ENCODE results near the gene TRIM2. TPM values are rescaled to one million over a fixed set of nuclear protein-coding genes. Genes with fewer than 3 reads are reported as not detected.

TRIM2 gene
- total and polyA plus RNA-seq, 4 donors = 3.4 to 15.5 (median 8.9) TPM

DNA sequence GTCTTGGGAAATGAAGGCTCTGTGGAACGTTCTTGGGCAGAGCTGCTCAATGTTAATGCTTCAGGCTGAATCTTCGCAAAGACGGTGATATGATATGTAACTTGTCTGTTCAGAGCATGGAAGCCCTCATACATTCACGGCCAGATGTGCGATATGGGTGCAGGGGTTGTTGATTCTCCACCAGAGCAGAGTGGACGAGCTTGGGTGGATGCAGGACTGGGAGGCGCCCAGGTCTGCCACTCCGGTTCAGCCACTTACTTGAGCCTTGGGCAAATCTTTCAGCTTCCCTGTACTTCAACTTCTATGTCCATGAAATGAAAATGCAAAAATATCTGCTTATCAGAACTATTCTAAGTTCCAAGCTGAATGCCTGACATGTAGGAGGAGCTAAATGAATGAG lies 92.9 kb downstream of the TRIM2 start:
- H3K9me3 ChIP-seq (ENCODE audit: control insufficient read depth in 4 of 4, low read length in 3 of 4) = peaks cover 0 to 4% (median 3%) of the 10 kb centered on the region in 4 donors
- 95% methylated on average over 8 of the region's 8 CpGs for WGBS
- no peaks in the 10 kb centered on the region for H3K4me1 ChIP-seq (ENCODE audit: control insufficient read depth in 4 of 4, insufficient read depth in 4 of 4, low read length in 3 of 4)
- H3K27ac ChIP-seq (ENCODE audit: low read depth in 1 of 2, low read length in 2 of 2) = no peak overlapping the region
- peaks cover 1 to 23% (median 18%) of the 10 kb centered on the region in 4 donors for H3K36me3 ChIP-seq (ENCODE audit: control insufficient read depth in 4 of 4, insufficient read depth in 3 of 4, low read depth in 1 of 4, low read length in 3 of 4)
- H3K27me3 ChIP-seq (ENCODE audit: control insufficient read depth in 4 of 4, insufficient read depth in 4 of 4, low read length in 3 of 4) = no peaks in the 10 kb centered on the region
- TF ChIP-seq HNF4A (conservative IDR thresholded peaks at IDR 0.05) = no peak
- no peak for TF ChIP-seq FOXA2 (IDR thresholded peaks at IDR 0.05)
- no peak for TF ChIP-seq TAF1 (conservative IDR thresholded peaks at IDR 0.05)
- TF ChIP-seq, protein P1, sequence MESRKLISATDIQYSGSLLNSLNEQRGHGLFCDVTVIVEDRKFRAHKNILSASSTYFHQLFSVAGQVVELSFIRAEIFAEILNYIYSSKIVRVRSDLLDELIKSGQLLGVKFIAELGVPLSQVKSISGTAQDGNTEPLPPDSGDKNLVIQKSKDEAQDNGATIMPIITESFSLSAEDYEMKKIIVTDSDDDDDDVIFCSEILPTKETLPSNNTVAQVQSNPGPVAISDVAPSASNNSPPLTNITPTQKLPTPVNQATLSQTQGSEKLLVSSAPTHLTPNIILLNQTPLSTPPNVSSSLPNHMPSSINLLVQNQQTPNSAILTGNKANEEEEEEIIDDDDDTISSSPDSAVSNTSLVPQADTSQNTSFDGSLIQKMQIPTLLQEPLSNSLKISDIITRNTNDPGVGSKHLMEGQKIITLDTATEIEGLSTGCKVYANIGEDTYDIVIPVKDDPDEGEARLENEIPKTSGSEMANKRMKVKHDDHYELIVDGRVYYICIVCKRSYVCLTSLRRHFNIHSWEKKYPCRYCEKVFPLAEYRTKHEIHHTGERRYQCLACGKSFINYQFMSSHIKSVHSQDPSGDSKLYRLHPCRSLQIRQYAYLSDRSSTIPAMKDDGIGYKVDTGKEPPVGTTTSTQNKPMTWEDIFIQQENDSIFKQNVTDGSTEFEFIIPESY (IDR thresholded peaks at IDR 0.05) = no peak
- no peak for TF ChIP-seq RAD21 (IDR thresholded peaks at IDR 0.05)
- TF ChIP-seq JUND (IDR thresholded peaks at IDR 0.05) = no peak
- no peak for TF ChIP-seq CTCF (IDR thresholded peaks at IDR 0.05; ENCODE audit: low read depth, low read length, missing input control)
- no peak for TF ChIP-seq GABPA (IDR thresholded peaks at IDR 0.05 in 1 of 2, conservative IDR thresholded peaks at IDR 0.05 in 1 of 2)
- no peak for TF ChIP-seq HNF4G (IDR thresholded peaks at IDR 0.05)
- no peak for TF ChIP-seq EGR1 (IDR thresholded peaks at IDR 0.05; ENCODE audit: low read depth in 2 of 2)
- no peak for TF ChIP-seq FOXA1 (IDR thresholded peaks at IDR 0.05)
- TF ChIP-seq SP1 (IDR thresholded peaks at IDR 0.05) = no peak
- TF ChIP-seq MAX (IDR thresholded peaks at IDR 0.05) = no peak
- TF ChIP-seq, protein P2, sequence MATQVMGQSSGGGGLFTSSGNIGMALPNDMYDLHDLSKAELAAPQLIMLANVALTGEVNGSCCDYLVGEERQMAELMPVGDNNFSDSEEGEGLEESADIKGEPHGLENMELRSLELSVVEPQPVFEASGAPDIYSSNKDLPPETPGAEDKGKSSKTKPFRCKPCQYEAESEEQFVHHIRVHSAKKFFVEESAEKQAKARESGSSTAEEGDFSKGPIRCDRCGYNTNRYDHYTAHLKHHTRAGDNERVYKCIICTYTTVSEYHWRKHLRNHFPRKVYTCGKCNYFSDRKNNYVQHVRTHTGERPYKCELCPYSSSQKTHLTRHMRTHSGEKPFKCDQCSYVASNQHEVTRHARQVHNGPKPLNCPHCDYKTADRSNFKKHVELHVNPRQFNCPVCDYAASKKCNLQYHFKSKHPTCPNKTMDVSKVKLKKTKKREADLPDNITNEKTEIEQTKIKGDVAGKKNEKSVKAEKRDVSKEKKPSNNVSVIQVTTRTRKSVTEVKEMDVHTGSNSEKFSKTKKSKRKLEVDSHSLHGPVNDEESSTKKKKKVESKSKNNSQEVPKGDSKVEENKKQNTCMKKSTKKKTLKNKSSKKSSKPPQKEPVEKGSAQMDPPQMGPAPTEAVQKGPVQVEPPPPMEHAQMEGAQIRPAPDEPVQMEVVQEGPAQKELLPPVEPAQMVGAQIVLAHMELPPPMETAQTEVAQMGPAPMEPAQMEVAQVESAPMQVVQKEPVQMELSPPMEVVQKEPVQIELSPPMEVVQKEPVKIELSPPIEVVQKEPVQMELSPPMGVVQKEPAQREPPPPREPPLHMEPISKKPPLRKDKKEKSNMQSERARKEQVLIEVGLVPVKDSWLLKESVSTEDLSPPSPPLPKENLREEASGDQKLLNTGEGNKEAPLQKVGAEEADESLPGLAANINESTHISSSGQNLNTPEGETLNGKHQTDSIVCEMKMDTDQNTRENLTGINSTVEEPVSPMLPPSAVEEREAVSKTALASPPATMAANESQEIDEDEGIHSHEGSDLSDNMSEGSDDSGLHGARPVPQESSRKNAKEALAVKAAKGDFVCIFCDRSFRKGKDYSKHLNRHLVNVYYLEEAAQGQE (IDR thresholded peaks at IDR 0.05) = no peak
- no peak for TF ChIP-seq RXRA (IDR thresholded peaks at IDR 0.05)
- TF ChIP-seq YY1 (IDR thresholded peaks at IDR 0.05) = no peak
- TF ChIP-seq NR2F2 (IDR thresholded peaks at IDR 0.05) = no peak
- TF ChIP-seq, protein P3, sequence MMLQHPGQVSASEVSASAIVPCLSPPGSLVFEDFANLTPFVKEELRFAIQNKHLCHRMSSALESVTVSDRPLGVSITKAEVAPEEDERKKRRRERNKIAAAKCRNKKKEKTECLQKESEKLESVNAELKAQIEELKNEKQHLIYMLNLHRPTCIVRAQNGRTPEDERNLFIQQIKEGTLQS (IDR thresholded peaks at IDR 0.05) = no peak
- H3K4me3 ChIP-seq (ENCODE audit: low read depth in 1 of 3, low read length in 3 of 3) = no peak overlapping the region
- no peak for DNase-seq (ENCODE audit: low spot score)
- H3K9ac ChIP-seq (ENCODE audit: low read depth in 1 of 2, low read length in 2 of 2) = no peak overlapping the region

Measured in liver (tissue), 9 donors.